ENCODE data around the gene HIVEP3.

HIVEP3 gene

GRCh38 chr1:41758500-41758899 lies 160.2 kb downstream of the HIVEP3 start:
- no peak for DNase-seq (ENCODE audit: low read depth)

DNA sequence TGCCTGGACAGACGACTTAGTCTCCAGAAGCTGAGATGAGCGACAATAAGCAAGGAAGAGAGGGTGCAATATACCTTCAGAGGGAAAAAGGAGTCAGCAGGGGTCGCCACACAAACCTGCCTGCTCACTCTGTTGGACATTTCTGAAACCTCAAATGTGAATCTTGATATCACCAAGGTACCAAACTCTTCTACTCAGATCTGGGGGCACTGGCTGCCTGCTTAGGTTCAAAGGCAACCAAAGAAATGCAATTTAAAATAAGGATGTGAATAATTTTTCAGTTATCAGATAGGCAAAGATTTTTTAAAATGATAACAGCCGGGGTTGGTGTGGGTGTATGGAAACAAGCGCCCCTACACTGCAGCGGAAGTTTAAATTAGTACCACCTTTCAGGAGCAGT lies 164.2 kb downstream of the HIVEP3 start:
- peak; percentile 46 for DNase-seq (ENCODE audit: low read depth)

- DNase-seq (ENCODE audit: low read depth) = no peak
Observed at GRCh38 chr1:41752514-41753170, 166.1 kb downstream of the HIVEP3 start.

DNA sequence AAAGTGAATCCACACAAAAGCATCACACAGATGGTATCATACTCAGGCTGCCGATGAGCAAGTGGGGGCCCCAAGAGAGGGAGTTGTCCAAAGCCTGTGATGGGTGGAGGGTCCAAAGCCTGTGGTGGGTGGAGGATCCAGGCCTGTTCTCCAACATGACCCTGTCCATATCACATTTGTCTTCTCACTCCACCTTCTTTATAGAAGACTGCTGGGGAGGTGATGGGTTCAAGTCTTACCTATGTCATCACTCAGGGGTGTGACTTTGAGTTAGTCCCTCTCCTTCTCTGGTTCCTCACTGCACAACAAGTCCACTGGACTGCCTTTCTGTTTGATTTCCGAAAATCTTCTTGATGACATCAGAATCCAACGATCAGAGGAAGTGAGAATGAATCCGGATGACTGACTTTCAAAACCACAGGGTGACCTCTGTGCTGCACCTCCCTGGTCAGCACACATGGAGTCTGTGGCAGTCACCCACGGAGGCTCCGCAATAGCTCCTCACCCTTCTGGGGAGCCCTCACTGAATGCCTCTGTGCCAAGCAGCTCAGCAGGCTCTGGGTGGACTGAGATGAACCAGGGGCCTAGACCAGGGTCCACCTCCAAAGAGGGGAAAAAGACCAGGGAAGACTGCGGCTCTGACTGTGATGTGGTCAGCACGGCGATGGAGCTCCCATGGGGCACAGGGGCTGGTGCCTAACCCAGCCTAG lies 166.8 kb downstream of the HIVEP3 start:
- DNase-seq (ENCODE audit: low read depth) = no peak

- DNase-seq (ENCODE audit: low read depth) = no peak
Observed at GRCh38 chr1:41749991-41750745, 168.6 kb downstream of the HIVEP3 start.

GRCh38 chr1:41745022-41745421 lies 173.7 kb downstream of the HIVEP3 start:
- DNase-seq (ENCODE audit: low read depth) = no peak

DNA sequence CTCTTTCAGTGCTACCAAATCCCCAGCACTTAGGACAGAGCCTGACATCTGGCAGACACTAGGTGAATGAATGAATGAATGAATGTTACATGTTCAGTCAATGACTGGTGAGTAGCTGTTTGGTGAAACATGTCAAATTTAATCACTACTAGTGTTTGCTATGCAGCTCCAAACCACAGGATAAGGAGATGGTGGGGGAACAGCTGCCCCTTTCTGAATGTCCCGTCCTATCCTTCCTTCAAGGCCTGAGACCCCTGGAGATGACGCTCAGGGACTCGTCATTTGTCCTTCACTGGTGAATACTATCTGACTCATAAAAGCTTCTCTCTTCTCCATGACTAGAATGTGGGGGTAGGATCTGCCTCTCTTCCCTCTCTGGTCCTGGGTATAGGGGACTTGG lies 175.4 kb downstream of the HIVEP3 start:
- no peak for DNase-seq (ENCODE audit: low read depth)

DNA sequence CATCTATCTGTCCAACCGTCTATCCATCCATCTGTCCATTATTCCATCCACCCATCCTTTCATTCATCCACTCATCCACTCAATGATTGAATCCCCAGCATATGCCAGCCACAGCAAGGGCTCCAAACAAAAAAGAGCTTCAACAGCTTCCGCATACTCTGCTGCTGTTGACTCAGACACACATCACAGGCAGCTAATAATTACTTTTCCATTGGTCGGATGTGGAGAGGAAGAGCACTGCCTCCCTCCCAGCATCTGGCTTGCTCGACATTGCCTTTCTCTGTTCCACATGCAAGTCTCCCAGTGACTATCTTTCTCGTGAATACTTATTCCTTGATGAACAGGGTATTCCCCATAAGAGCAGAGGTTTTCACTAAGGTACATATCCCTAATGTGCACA lies 176.5 kb downstream of the HIVEP3 start:
- no peak for DNase-seq (ENCODE audit: low read depth)

GRCh38 chr1:41741244-41741643 lies 177.5 kb downstream of the HIVEP3 start:
- DNase-seq (ENCODE audit: low read depth) = peak; percentile 69

- DNase-seq (ENCODE audit: low read depth) = no peak
Observed at GRCh38 chr1:41740630-41741239, 178.0 kb downstream of the HIVEP3 start.

DNA sequence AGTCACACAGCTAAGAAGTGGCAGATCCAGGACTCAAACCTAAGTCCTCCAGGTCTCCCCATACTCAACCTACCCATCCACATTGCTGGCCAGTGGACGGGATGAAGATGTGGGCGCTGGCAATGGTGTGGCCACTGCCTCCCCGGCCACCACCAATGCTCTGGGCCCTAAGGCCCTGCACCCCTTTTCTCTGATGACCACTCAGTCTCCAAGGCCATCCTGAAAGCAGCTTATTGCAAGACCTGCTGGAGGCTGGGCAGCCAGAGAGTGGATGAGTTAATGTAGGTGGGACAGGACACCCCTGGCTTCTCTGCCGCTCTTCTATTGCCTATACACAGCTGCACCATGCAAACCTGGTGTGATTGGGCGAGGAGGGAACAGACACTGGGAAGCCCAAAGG lies 178.7 kb downstream of the HIVEP3 start:
- no peak for DNase-seq (ENCODE audit: low read depth)

DNA sequence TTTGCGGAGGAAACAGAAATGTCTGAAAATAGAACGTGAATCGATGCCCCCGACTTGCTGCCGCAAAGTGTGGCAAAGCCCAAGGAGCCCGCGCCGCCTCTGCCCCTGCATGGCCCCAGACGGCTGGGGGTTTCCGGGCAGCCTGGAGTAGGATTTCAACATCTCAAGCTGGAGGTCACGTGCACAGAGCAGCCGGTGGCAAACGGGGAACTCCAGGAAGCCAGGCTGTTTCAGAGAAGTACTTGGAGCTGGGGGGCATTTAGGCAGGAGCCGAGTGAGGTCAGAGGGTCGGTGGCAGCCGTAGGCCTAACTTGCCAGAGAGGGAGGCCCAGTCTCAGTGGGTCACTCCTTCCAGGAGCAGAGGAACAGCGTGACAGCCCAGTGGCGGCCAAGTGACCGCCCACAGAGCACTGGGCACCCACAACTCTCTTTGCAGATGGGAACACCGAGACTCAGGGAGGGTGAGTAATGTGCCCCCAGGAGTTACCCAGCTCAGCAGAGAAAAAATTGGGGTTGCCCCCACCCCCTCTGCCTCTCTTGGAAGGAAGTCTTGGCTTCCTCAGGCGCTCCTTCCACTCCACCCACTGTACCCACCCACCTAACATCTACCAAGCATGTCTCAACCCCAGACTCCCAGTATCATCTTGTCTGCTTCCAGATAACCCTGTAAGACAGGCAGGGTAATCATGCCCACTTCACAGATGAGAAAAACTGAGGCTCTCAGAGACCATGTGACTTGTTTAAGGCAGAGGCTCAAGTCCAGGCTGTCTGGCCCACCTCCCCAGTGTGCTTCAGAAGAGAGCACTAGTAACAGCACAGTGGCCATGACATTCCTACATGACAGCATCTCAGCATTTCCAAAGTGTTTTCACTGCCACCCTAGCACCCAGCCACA lies 179.4 kb downstream of the HIVEP3 start:
- peak; percentile 88 for DNase-seq (ENCODE audit: low read depth)

GRCh38 chr1:41738475-41738874 lies 180.2 kb downstream of the HIVEP3 start:
- no peak for DNase-seq (ENCODE audit: low read depth)

DNA sequence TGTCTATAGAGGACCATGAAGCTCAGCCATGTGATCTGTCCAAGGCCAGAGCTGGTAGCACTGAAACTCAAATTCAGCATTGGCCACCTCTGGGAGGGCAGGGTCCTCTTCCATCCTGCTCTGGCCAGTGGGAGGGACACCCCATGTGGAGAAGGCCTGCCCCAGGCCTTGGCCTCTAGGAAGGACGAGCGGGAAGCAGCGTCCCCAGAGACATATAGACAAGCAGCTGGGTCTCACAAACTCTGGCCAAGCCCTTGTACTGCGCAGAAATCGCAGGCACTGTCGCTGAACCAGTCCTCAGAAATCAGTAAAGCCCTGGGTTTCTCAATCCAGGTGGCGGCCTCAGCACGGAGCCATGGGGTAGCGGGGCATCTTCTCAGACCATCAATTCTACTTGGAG lies 180.7 kb downstream of the HIVEP3 start:
- no peak for DNase-seq (ENCODE audit: low read depth)

GRCh38 chr1:41735631-41736260 lies 183.0 kb downstream of the HIVEP3 start:
- no peak for DNase-seq (ENCODE audit: low read depth)

GRCh38 chr1:41735139-41735538 lies 183.6 kb downstream of the HIVEP3 start:
- no peak for DNase-seq (ENCODE audit: low read depth)

DNA sequence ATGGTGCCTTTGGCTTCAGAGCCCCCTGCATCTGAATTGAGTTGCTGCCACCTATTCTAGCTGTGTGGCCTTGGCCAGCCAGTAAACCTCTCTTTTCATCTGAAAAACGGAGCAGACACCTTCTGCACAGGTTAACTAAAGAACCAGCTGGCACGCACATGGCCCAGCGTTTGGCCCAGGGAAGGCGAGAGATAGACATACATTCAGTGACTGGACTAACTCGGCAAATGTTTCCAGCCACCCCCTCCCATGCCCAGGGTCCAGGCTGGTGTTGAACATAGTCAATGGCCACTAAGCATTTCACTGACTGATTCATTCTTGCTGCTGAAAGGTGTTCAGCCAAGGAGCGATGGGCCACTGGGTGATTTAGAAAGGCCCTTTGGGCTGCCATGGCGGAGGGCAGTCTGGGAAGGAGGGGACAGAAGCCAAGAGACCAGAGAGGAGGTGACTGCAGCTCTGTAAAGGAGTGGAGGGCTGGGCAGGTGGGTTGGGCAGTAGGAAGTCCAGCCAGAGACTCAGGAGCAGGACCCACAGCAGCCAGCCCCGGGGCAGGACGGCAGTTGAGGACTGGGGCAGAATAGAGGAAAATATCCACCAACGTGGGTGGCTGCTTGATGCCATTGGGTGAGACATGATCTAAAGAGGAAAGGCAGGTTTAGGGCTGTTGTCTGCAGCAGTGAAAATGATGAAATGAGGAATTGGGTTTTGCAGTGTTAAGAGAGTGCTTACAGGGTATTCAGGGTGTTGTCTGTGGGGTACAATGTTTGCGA lies 184.3 kb downstream of the HIVEP3 start:
- no peak for DNase-seq (ENCODE audit: low read depth)

DNA sequence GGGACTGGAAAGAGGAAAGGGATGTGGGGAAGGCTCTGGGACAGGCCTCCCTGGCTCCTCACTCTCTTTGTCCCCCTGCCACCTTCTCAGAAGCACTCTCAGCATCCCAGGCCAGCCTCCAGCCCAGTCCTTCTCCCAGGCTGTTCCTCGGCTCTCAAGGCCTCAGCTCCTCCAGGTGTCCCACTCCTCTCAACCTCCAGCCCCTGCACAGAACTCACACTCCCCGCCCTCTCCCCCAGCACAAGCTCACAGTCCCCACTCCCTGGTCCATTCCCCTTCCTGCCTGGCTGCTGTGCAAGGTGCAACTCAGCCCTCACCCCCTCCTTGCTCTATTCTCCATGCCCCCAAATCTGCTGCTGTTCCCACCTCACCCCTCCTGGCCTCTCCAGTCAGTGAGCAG lies 185.0 kb downstream of the HIVEP3 start:
- DNase-seq (ENCODE audit: low read depth) = no peak

GRCh38 chr1:41733021-41733420 lies 185.7 kb downstream of the HIVEP3 start:
- no peak for DNase-seq (ENCODE audit: low read depth)

GRCh38 chr1:41731516-41732030 lies 187.1 kb downstream of the HIVEP3 start:
- no peak for DNase-seq (ENCODE audit: low read depth)
